Fibroblast of lung (primary cell): ENCODE results near the gene GAB1.

Source experiments
- EZH2 ChIP-seq: IDR thresholded peaks from 2 replicates; pipeline ENCODE4 v1.5.1; 2012; ENCODE audit warnings: low read length, control low read depth, mild to moderate bottlenecking; ENCODE audit errors: missing control alignments
- TF ChIP-seq, protein P1 (sequence below), 2 donors: IDR thresholded peaks in 1 of 2; conservative IDR thresholded peaks in 1 of 2; 1 replicate in 1 of 2; 2 replicates in 1 of 2; pipeline ENCODE4 v1.5.1; 2011 to 2012; ENCODE audit warnings: low read length in 2 of 2, control low read depth in 1 of 2, inconsistent platforms in 1 of 2, low read depth in 1 of 2, mild to moderate bottlenecking in 1 of 2

DNA sequence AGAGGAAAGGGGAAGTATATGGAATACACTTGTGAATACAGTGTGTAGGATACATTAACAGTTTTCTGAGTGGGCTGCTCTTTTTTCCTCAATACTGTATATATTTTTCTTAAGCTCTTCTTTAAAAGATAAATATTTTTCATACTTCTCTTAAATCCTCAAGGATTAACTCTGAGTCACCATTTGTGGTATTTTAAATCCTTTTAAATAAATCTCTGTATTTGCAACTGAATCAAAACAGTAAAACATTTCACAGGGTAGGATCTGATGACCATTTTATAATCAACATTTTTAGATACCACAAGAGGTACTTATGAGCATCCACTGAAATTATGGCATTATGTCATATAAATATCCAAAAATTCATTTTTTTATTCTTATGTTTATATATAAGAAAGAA is 87.6 kb downstream of the GAB1 start:
- TF ChIP-seq, protein P1, sequence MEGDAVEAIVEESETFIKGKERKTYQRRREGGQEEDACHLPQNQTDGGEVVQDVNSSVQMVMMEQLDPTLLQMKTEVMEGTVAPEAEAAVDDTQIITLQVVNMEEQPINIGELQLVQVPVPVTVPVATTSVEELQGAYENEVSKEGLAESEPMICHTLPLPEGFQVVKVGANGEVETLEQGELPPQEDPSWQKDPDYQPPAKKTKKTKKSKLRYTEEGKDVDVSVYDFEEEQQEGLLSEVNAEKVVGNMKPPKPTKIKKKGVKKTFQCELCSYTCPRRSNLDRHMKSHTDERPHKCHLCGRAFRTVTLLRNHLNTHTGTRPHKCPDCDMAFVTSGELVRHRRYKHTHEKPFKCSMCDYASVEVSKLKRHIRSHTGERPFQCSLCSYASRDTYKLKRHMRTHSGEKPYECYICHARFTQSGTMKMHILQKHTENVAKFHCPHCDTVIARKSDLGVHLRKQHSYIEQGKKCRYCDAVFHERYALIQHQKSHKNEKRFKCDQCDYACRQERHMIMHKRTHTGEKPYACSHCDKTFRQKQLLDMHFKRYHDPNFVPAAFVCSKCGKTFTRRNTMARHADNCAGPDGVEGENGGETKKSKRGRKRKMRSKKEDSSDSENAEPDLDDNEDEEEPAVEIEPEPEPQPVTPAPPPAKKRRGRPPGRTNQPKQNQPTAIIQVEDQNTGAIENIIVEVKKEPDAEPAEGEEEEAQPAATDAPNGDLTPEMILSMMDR (conservative IDR thresholded peaks at IDR 0.05 in 1 of 2, IDR thresholded peaks at IDR 0.05 in 1 of 2; ENCODE audit: low read depth in 1 of 2, low read length in 2 of 2): no peak
- no peak for TF ChIP-seq EZH2
